ENCODE results near the gene PBOV1.

GRCh38 chr6:138237463-138237862 lies 19.2 kb upstream of the PBOV1 start:
- TF ChIP-seq POLR2A (IDR thresholded peaks at IDR 0.05), result no peak
- no peak for TF ChIP-seq POLR2AphosphoS5 (IDR thresholded peaks at IDR 0.05; ENCODE audit: insufficient read depth in 1 of 2, low read depth in 1 of 2)
